GM12878 (cell line): ENCODE measurements around the gene GTPBP6. TPM values are rescaled to one million over a fixed set of nuclear protein-coding genes. Genes with fewer than 3 reads are reported as not detected.
"Not testable (repeated sequence)": the region's sequence is repeated elsewhere in the genome, so short reads cannot be mapped to it uniquely, and the experiment has no call there.

Source experiments
- ATAC-seq: fragments of 200-7000 bp; cut with Tn5 transposase; 3 replicates; pipeline ENCODE4 v1.9.1; 2020; ENCODE audit warnings: mild to moderate bottlenecking, moderate library complexity
- BruUV-seq: library from RNA; stranded (reverse); fragments of 400-500 nt; replicated peaks from 2 replicates; lab custom pipeline; 2021; lab: Mats Ljungman, UMichigan
- CTCF ChIA-PET: fragments of 300-600 bp; sonication (Branson Sonifier 250); formaldehyde crosslinking; extraction: SDS; loops from one replicate; lab custom pipeline; 2021; ENCODE audit warnings: inconsistent platforms; lab: Yijun Ruan, JAX
- POLR2A ChIA-PET: fragments of 350-600 bp; formaldehyde crosslinking; extraction: SDS; loops from one replicate; lab custom pipeline; 2021; ENCODE audit warnings: inconsistent platforms; lab: Charles Lee
- RAD21 ChIA-PET: fragments of 300-600 bp; sonication (Branson Sonifier 250); formaldehyde crosslinking; loops from one replicate; lab custom pipeline; 2023; ENCODE audit warnings: antibody characterized with exemption; ENCODE audit not compliant: unreplicated experiment; lab: Charles Lee
- SMC1A ChIA-PET: fragments of 300-600 bp; sonication (Branson Sonifier 250); formaldehyde crosslinking; loops from one replicate; lab custom pipeline; 2023; ENCODE audit not compliant: unreplicated experiment, uncharacterized antibody; lab: Charles Lee
- DNase-seq: peaks from one replicate; pipeline ENCODE4 v3.0.0-alpha.2; 2011; ENCODE audit warnings: low read depth, low spot score
- FAIRE-seq: peaks from 3 replicates; lab custom pipeline; 2011; peaks lifted over from hg19 to GRCh38; lab: Jason Lieb, UNC
- H2AFZ ChIP-seq: 2 replicates; pipeline ENCODE4 v1.6.0; 2011; ENCODE audit warnings: low read depth, low read length, control low read depth; ENCODE audit not compliant: control insufficient read depth
- H3K27ac ChIP-seq: 2 replicates; pipeline ENCODE4 v1.5.1; 2011; ENCODE audit warnings: control low read depth; ENCODE audit not compliant: control insufficient read depth, insufficient read depth
- H3K27me3 ChIP-seq, 2 experiments: replicated peaks in 1 of 2; 2 replicates each; pipeline versions ENCODE4 v1.6.0 to v1.6.1; 2011; ENCODE audit warnings: low read length in 1 of 2; ENCODE audit not compliant: control insufficient read depth in 2 of 2, insufficient read depth in 2 of 2
- H3K36me3 ChIP-seq, 2 experiments: 2 replicates each; pipeline ENCODE4 v1.5.1; 2011; ENCODE audit warnings: low read length in 1 of 2; ENCODE audit not compliant: control insufficient read depth in 2 of 2, insufficient read depth in 2 of 2
- H3K4me1 ChIP-seq: 2 replicates; pipeline ENCODE4 v1.6.1; 2011; ENCODE audit warnings: mild to moderate bottlenecking, low read length, moderate library complexity, mixed read lengths; ENCODE audit not compliant: control insufficient read depth, insufficient read depth
- H3K4me2 ChIP-seq: 2 replicates; pipeline ENCODE4 v1.6.0; 2011; ENCODE audit warnings: control low read depth; ENCODE audit not compliant: control insufficient read depth, insufficient read depth
- H3K4me3 ChIP-seq: fragments of 200-600 bp; sonication (generic); 2 replicates; pipeline ENCODE4 v1.5.1; 2016
- H3K79me2 ChIP-seq: 2 replicates; pipeline ENCODE4 v1.6.0; 2011; ENCODE audit warnings: low read length; ENCODE audit not compliant: control insufficient read depth, insufficient read depth
- H3K9ac ChIP-seq: 2 replicates; pipeline ENCODE4 v1.8.0; 2011; ENCODE audit warnings: low read length, control low read depth, mixed read lengths; ENCODE audit not compliant: control insufficient read depth, insufficient read depth
- H3K9me3 ChIP-seq: replicated peaks from 3 replicates; pipeline ENCODE4 v1.5.1; 2011; ENCODE audit warnings: mild to moderate bottlenecking, low read length; ENCODE audit not compliant: control insufficient read depth, insufficient read depth
- H4K20me1 ChIP-seq: 2 replicates; pipeline ENCODE4 v1.6.0; 2011; ENCODE audit not compliant: control insufficient read depth, insufficient read depth
- IKZF2 ChIP-seq, 2 experiments: fragments of 450-650 bp; IDR thresholded peaks; 2 replicates each; pipeline ENCODE4 v1.6.1; 2017; ENCODE audit warnings: mild to moderate bottlenecking in 2 of 2, moderate library complexity in 2 of 2
- ZZZ3 ChIP-seq: IDR thresholded peaks from 2 replicates; pipeline ENCODE4 v1.6.1; 2011; ENCODE audit warnings: low read depth; ENCODE audit not compliant: control insufficient read depth, insufficient read length
- WGBS: methylation state at CpG from one replicate; pipeline ENCODE4 v1.1.6; 2016; ENCODE audit warnings: low lambda C conversion rate; ENCODE audit not compliant: insufficient replicate concordance, insufficient coverage; ENCODE audit errors: missing lambda C conversion rate; 5-methylcytosine and 5-hydroxymethylcytosine counted together
- in situ Hi-C: fragments of 300-500 bp; cut with MboI; formaldehyde crosslinking; loops from 9 replicates; pipeline ENCODE4 v1.14.3; 2018; ENCODE audit warnings: mixed read lengths
- intact Hi-C: fragments of 100-400 bp; cut with micrococcal nuclease; formaldehyde crosslinking; loops from one replicate; pipeline ENCODE4 v1.14.2; 2022; ENCODE audit not compliant: unreplicated experiment
- polyA plus RNA-seq, 11 experiments: library from polyadenylated mRNA; depleted of rRNA in 4 of 11; unstranded in 6 of 11; stranded (reverse) in 5 of 11; fragments of >200 nt; fragmentation: Nextera tagmentation in 4 of 11; fragmentation: Illumina TruSeq in 1 of 11; extraction: Ambion mirVana in 4 of 11; extraction: Trizol in 1 of 11; gene quantifications; 1 replicate in 1 of 11; 2 replicates in 10 of 11; pipeline versions ENCODE4 v1.2.1 to v1.2.3, GENCODE V29; 2011 to 2016; ENCODE audit warnings: inconsistent platforms in 2 of 11, missing spikeins in 2 of 11, low read depth in 1 of 11
- total RNA-seq, 4 experiments: library from RNA; depleted of rRNA in 3 of 4; stranded (reverse); fragments of >200 nt in 3 of 4; fragmentation: Illumina TruSeq in 1 of 4; extraction: Trizol in 1 of 4; gene quantifications; 2 replicates each; pipeline versions ENCODE4 v1.2.1 to v1.2.3, GENCODE V29; 2013 to 2021
- TF ChIP-seq, protein P1 (sequence below): fragments of 450-650 bp; IDR thresholded peaks from 2 replicates; pipeline ENCODE4 v1.6.1; 2016; ENCODE audit warnings: mild to moderate bottlenecking
- TF ChIP-seq, protein P2 (sequence below): fragments of 450-650 bp; IDR thresholded peaks from 2 replicates; pipeline ENCODE4 v1.6.1; 2016; ENCODE audit warnings: mild to moderate bottlenecking, moderate library complexity, borderline replicate concordance
- TF ChIP-seq, protein P3 (sequence below): fragments of 450-650 bp; IDR thresholded peaks from 2 replicates; pipeline ENCODE4 v1.6.1; 2017; ENCODE audit warnings: mild to moderate bottlenecking

GTPBP6 gene
- total and polyA plus RNA-seq, 10 of the 15 experiments (the other 5 are each of a cell fraction or from before 2014, with no cell fraction given): 0.31 to 71.0 (median 21.1) TPM

DNA sequence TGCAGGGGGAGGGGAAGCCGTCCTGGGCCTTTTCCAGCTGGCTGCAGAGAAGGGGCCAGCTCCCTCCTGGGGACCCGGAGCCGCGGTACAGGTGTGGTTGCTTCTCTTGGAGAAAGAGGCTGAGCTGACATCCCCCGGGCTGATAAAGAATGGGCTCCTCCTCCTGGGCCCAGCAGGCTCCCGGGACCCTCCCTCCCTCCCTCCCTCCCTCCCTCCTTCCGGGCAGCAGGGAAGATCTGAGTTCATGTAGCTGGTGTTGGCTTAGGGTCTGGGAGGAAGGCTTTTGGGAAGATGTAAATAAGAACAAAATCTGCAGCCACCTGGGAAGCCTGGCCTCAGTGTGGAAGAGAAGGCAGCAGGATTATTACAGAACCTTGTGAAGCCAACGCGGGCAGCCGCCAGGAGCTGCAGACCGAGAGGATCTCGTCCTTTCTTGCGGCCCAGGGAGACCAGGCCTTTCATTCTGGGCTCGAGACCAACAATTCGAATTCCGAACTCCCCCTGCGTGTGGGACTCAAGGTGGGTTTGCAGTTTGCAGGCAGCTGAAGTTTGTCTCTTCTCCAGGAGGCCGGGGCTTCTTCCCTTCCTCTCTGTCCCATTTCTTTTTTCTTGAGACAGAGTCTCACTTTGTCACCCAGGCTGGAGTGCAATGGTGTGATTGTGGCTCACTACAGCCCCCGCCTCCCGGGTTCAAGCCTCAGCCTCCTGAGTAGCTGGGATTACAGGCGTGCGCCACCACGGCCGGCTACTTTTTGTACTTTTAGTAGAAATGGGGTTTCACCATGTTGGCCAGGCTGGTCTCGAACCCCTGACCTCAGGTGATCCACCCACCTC is 37.2 kb downstream of the GTPBP6 start, which contains the start of gene PLCXD1:
Gene PLCXD1 (plus strand): TSS at position 216 of the 834 bp plus-strand sequence. CDS start 2,807 bp downstream, outside the sequence.
- Histone ChIP-seq H3K9ac (no peak within 1 kb of the TSS), H3K4me1 (peaks cover 11% of the 10 kb centered on the region), H3K36me3 (peaks cover 5 to 8% of the 10 kb centered on the region in 2 experiments; a peak in 3 of 4 replicates), H3K9me3 (no peaks in the 10 kb centered on the region), H2AFZ (no peak within 1 kb of the TSS; the same call in 1 of the 2 replicates), H3K4me3 (peak within 1 kb of the TSS; percentile 55; the same call in 1 of the 2 replicates), H4K20me1 (no peaks in the 10 kb centered on the region), H3K79me2 (no peaks in the 10 kb centered on the region; the same call in 1 of the 2 replicates), H3K27me3 (no peaks in the 10 kb centered on the region), H3K4me2 (peak within 1 kb of the TSS; percentile 59), H3K27ac (no peak within 1 kb of the TSS)
- peak; percentile 10 for ATAC-seq
- ChIA-PET RAD21 (no interaction called here), CTCF (no interaction called here), SMC1A (no interaction called here), POLR2A (no interaction called here)
- intact Hi-C loops: loop anchor here (5.0 kb wide), 1 partner anchor 36 kb away; the partner anchor contains the start of gene GTPBP6
- no peak for FAIRE-seq
- TF ChIP-seq, protein P1, sequence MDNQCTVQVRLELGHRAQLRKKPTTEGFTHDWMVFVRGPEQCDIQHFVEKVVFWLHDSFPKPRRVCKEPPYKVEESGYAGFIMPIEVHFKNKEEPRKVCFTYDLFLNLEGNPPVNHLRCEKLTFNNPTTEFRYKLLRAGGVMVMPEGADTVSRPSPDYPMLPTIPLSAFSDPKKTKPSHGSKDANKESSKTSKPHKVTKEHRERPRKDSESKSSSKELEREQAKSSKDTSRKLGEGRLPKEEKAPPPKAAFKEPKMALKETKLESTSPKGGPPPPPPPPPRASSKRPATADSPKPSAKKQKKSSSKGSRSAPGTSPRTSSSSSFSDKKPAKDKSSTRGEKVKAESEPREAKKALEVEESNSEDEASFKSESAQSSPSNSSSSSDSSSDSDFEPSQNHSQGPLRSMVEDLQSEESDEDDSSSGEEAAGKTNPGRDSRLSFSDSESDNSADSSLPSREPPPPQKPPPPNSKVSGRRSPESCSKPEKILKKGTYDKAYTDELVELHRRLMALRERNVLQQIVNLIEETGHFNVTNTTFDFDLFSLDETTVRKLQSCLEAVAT: peak; percentile 95
- TF ChIP-seq, protein P2, sequence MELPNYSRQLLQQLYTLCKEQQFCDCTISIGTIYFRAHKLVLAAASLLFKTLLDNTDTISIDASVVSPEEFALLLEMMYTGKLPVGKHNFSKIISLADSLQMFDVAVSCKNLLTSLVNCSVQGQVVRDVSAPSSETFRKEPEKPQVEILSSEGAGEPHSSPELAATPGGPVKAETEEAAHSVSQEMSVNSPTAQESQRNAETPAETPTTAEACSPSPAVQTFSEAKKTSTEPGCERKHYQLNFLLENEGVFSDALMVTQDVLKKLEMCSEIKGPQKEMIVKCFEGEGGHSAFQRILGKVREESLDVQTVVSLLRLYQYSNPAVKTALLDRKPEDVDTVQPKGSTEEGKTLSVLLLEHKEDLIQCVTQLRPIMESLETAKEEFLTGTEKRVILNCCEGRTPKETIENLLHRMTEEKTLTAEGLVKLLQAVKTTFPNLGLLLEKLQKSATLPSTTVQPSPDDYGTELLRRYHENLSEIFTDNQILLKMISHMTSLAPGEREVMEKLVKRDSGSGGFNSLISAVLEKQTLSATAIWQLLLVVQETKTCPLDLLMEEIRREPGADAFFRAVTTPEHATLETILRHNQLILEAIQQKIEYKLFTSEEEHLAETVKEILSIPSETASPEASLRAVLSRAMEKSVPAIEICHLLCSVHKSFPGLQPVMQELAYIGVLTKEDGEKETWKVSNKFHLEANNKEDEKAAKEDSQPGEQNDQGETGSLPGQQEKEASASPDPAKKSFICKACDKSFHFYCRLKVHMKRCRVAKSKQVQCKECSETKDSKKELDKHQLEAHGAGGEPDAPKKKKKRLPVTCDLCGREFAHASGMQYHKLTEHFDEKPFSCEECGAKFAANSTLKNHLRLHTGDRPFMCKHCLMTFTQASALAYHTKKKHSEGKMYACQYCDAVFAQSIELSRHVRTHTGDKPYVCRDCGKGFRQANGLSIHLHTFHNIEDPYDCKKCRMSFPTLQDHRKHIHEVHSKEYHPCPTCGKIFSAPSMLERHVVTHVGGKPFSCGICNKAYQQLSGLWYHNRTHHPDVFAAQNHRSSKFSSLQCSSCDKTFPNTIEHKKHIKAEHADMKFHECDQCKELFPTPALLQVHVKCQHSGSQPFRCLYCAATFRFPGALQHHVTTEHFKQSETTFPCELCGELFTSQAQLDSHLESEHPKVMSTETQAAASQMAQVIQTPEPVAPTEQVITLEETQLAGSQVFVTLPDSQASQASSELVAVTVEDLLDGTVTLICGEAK: peak; percentile 40; the same call in 1 of the 2 replicates
- TF ChIP-seq, protein P3, sequence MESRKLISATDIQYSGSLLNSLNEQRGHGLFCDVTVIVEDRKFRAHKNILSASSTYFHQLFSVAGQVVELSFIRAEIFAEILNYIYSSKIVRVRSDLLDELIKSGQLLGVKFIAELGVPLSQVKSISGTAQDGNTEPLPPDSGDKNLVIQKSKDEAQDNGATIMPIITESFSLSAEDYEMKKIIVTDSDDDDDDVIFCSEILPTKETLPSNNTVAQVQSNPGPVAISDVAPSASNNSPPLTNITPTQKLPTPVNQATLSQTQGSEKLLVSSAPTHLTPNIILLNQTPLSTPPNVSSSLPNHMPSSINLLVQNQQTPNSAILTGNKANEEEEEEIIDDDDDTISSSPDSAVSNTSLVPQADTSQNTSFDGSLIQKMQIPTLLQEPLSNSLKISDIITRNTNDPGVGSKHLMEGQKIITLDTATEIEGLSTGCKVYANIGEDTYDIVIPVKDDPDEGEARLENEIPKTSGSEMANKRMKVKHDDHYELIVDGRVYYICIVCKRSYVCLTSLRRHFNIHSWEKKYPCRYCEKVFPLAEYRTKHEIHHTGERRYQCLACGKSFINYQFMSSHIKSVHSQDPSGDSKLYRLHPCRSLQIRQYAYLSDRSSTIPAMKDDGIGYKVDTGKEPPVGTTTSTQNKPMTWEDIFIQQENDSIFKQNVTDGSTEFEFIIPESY: 0 out of 2 replicates have a peak, but pooled peaks have one; percentile 49
- TF ChIP-seq IKZF2 (IDR thresholded peaks at IDR 0.05) (0 out of 4 replicates have a peak, but pooled peaks of 1 of the 2 experiments have one; percentile 22), ZZZ3 (no peak)
- WGBS: 80% methylated on average over 22 of the region's 25 CpGs
- in situ Hi-C loops: no loop called here
- DNase-seq: no peak
- BruUV-seq: no TSS peak

DNA sequence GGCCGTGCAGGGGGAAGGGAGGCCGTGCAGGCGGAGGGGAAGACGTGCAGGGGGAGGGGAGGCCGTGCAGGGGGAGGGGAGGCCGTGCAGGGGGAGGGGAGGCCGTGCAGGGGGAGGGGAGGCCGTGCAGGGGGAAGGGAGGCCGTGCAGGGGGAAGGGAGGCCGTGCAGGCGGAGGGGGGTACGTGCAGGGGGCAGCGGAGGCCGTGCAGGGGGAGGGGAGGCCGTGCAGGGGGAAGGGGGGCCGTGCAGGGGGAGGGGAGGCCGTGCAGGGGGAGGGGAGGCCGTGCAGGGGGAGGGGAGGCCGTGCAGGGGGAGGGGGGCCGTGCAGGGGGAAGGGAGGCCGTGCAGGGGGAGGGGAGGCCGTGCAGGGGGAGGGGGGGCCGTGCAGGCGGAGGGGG is 37.9 kb downstream of the GTPBP6 start:
- FAIRE-seq, DNase-seq, SMC1A ChIA-PET, H3K79me2 ChIP-seq, RAD21 ChIA-PET, H3K9ac ChIP-seq, BruUV-seq, H3K9me3 ChIP-seq, H3K27me3 ChIP-seq, H3K4me2 ChIP-seq, POLR2A ChIA-PET, ATAC-seq, in situ Hi-C loops, H3K36me3 ChIP-seq, H4K20me1 ChIP-seq, H3K27ac ChIP-seq, CTCF ChIA-PET, H2AFZ ChIP-seq, H3K4me3 ChIP-seq: not testable (repeated sequence)
- H3K4me1 ChIP-seq: peaks cover 11% of the 10 kb centered on the region
- intact Hi-C loops: loop anchor here (5.0 kb wide), 1 partner anchor 37 kb away; the partner anchor contains the start of gene GTPBP6
- WGBS: no CpG with 5 or more reads among the region's 24 CpGs
